ENCODE results near the gene SLC25A47.

Gene SLC25A47

GRCh38 chr14:100314724-100315123 is 8.4 kb upstream of the SLC25A47 start:
- no peak for TF ChIP-seq CTCF (IDR thresholded peaks at IDR 0.05; ENCODE audit: borderline replicate concordance, insufficient read depth, low read depth, low read length)
- H3K4me3 ChIP-seq (ENCODE audit: low read depth, low read length) = no peak overlapping the region

DNA sequence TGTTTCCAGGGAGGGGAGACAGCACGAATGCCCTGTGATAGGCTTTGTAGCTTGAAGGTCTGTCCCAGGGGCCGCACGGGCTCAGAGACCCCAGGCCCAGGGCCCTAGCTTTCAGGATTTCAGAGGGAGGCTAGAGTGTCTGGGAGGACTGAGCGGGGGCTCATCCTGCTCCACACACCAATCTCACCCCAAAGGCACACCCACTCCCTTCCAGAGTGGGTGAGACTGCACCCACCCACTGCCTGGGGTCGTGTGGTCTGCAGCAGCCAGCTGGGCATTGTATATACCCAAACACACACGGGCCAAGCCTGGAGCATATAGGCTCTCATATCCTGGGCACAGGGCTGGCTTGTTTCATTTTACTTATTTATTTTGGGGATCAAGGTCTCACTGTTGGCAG is 5.8 kb upstream of the SLC25A47 start:
- TF ChIP-seq CTCF (IDR thresholded peaks at IDR 0.05; ENCODE audit: borderline replicate concordance, insufficient read depth, low read depth, low read length) = no peak
- H3K4me3 ChIP-seq (ENCODE audit: low read depth, low read length) = no peak overlapping the region

- TF ChIP-seq CTCF (IDR thresholded peaks at IDR 0.05; ENCODE audit: borderline replicate concordance, insufficient read depth, low read depth, low read length) = peak; percentile 88
- no peak overlapping the region for H3K4me3 ChIP-seq (ENCODE audit: low read depth, low read length)
These were observed 5.0 kb upstream of the SLC25A47 start for GRCh38 chr14:100317912-100318808.

DNA sequence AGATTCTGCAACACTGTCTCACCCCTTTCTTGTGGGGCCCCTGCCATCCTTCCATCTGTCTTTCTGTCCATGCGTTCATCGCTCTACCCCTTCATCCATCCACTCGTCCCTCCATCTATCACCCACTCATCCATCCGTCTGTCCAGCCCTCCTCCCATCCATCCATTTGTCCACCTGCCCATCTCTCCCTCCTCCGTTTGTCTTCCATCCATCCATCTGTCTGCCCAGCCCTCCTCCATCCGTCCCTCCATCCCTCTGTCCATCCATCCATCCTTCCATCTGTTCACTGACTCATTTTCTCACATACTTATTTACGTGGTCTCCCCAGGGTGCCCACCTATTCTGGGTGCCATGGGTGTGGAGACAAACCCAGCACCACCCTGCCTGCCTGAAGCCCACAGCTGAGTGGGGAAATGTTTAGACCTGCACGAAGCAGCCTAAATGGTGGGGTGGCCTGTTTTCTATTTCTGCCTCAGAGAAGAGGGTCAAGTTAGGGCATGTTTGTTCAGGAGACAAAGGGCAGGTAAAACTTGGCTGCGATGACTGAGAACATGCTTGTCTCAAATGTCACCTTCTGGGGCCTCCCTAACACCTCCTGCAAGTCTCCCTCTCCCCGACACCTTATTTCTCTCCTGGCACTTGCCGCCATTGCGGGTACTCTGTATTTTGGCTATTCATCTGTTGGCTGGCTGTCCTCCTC is 2.8 kb upstream of the SLC25A47 start:
- no peak for TF ChIP-seq CTCF (IDR thresholded peaks at IDR 0.05; ENCODE audit: borderline replicate concordance, insufficient read depth, low read depth, low read length)
- H3K4me3 ChIP-seq (ENCODE audit: low read depth, low read length) = no peak overlapping the region

DNA sequence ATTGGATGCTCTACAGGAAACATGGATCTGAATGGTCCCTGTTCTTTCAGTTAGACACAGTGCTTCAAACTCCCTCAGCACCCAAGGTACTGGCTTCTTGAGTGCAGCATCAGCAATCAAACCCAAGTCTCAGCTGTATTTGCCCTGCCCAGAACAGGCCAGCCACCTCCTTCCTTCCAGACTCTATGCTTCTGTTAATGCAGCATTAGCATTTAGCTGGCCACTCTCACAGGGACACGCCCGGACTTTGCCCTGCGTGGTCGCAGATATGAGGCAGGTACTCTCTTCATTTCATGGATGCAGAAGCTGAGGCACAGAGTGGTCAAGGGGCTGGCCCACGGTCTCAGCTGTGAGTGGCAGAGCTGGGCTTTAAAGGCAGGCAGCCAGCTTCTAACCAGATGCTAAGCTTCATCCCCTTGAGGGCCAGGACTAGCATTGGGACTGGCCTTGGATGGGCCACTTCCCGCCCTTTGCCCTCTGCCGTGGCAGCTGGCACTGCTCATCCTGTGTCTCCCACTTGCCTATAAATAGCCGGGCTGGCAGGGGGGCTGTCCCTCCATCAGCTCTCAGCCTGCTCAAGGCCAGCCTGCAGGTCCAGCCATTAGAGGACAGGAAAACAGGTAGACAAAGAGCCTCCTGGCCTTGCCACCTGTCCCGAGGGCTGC is 1.5 kb upstream of the SLC25A47 start:
- TF ChIP-seq CTCF (IDR thresholded peaks at IDR 0.05; ENCODE audit: borderline replicate concordance, insufficient read depth, low read depth, low read length) = no peak
- H3K4me3 ChIP-seq (ENCODE audit: low read depth, low read length) = no peak overlapping the region

- H3K4me3 ChIP-seq (ENCODE audit: low read depth, low read length) = no peak overlapping the region
- no peak for TF ChIP-seq CTCF (IDR thresholded peaks at IDR 0.05; ENCODE audit: borderline replicate concordance, insufficient read depth, low read depth, low read length)
These were observed 791 bp upstream of the SLC25A47 start for GRCh38 chr14:100322138-100322957.
